Measurements from ENCODE around the gene BCL2L1.
"Not testable (repeated sequence)": the region's sequence is repeated elsewhere in the genome, so short reads cannot be mapped to it uniquely, and the experiment has no call there.

Gene BCL2L1

GRCh38 chr20:31648104-31648503 lies 74.6 kb downstream of the BCL2L1 start:
- DNase-seq (ENCODE audit: low read depth): not testable (repeated sequence)

- DNase-seq (ENCODE audit: low read depth): no peak
Measured at GRCh38 chr20:31644701-31645100, 78.0 kb downstream of the BCL2L1 start.

- DNase-seq (ENCODE audit: low read depth): no peak
Measured at GRCh38 chr20:31643522-31643921, 79.1 kb downstream of the BCL2L1 start.

- no peak for DNase-seq (ENCODE audit: low read depth)
Measured at GRCh38 chr20:31642837-31643236, 79.8 kb downstream of the BCL2L1 start.

- DNase-seq (ENCODE audit: low read depth): no peak
Measured at GRCh38 chr20:31641391-31641790, 81.3 kb downstream of the BCL2L1 start.

- no peak for DNase-seq (ENCODE audit: low read depth)
Measured at GRCh38 chr20:31640259-31640658, 82.4 kb downstream of the BCL2L1 start.

- no peak for DNase-seq (ENCODE audit: low read depth)
Measured at GRCh38 chr20:31638816-31639215, 83.9 kb downstream of the BCL2L1 start.

- DNase-seq (ENCODE audit: low read depth): no peak
Measured at GRCh38 chr20:31638317-31638716, 84.4 kb downstream of the BCL2L1 start.

GRCh38 chr20:31637660-31638059 lies 85.0 kb downstream of the BCL2L1 start, which contains the start of gene COX4I2:
TSS of gene COX4I2 (plus strand) at chr20:31637912. CDS start at chr20:31639018, 1,106 bp downstream.
- no peak for DNase-seq (ENCODE audit: low read depth)

GRCh38 chr20:31633339-31633914 lies 89.2 kb downstream of the BCL2L1 start:
- DNase-seq (ENCODE audit: low read depth): no peak

- DNase-seq (ENCODE audit: low read depth): no peak
Measured at GRCh38 chr20:31632548-31633338, 89.9 kb downstream of the BCL2L1 start.

- no peak for DNase-seq (ENCODE audit: low read depth)
Measured at GRCh38 chr20:31630187-31630790, 92.4 kb downstream of the BCL2L1 start.

- DNase-seq (ENCODE audit: low read depth): not testable (repeated sequence)
Measured at GRCh38 chr20:31628057-31628456, 94.6 kb downstream of the BCL2L1 start.

- not testable (repeated sequence) for DNase-seq (ENCODE audit: low read depth)
Measured at GRCh38 chr20:31626534-31626933, 96.1 kb downstream of the BCL2L1 start.

GRCh38 chr20:31623123-31623505 lies 99.6 kb downstream of the BCL2L1 start:
- DNase-seq (ENCODE audit: low read depth): not testable (repeated sequence)

GRCh38 chr20:31620246-31620645 lies 102.4 kb downstream of the BCL2L1 start:
- no peak for DNase-seq (ENCODE audit: low read depth)

GRCh38 chr20:31617432-31618104 lies 105.1 kb downstream of the BCL2L1 start:
- DNase-seq (ENCODE audit: low read depth): no peak

- no peak for DNase-seq (ENCODE audit: low read depth)
Measured at GRCh38 chr20:31615416-31615815, 107.3 kb downstream of the BCL2L1 start.
